Measurements from ENCODE around the gene ZBTB12.

DNA sequence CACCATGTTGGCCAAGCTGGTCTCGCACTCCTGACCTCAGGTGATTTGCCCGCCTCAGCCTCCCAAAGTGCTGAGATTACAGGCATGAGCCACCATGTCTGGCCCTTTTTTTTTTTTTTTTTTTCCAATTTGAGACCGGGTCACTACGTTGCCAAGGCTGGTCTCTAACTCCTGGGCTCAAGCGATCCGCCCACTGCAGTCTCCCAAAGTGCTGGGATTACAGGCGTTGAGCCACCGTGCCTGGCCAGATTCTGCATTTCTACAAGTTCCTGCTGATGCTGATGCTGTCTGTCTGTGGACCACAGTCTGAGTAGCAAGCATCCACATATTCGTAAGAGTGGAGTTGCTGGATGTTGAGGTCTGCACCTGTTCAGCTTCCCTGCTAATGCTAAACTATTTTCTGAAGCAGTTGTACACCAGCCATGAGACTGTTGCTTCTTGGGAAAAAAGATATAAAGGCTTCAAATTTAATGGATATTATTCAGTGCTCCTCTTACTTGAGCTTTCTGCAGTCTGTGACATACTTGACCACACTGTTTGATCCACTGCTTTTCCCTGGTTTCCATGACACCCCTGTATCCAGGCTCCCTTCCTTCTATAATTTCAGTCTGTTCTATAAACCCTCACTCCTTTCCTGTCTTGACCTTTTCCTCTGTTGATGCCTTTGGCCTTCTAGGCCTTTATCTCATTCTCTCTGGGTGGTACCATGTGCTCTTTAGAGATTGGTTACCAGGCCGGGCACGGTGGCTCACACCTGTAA lies 10.1 kb upstream of the ZBTB12 start:
- TF ChIP-seq POLR2AphosphoS5 (IDR thresholded peaks at IDR 0.05) (no peak), POLR2A (IDR thresholded peaks at IDR 0.05) (no peak)

Measured in prostate gland (tissue), 1 donor.